GM20000 (cell line): ENCODE data around the gene DOC2A.
A peak's percentile ranks its signal among the peaks of the same experiment; 100 is the strongest.

Experiments
- DNase-seq: peaks from one replicate; pipeline ENCODE4 v3.0.0; 2012; ENCODE audit warnings: low spot score
- TF ChIP-seq, protein P1 (sequence below): IDR thresholded peaks from 2 replicates; pipeline ENCODE4 v1.5.1; 2012; ENCODE audit warnings: mild to moderate bottlenecking, control low read depth; ENCODE audit errors: extremely low read depth, missing control alignments

The DOC2A gene

DNA sequence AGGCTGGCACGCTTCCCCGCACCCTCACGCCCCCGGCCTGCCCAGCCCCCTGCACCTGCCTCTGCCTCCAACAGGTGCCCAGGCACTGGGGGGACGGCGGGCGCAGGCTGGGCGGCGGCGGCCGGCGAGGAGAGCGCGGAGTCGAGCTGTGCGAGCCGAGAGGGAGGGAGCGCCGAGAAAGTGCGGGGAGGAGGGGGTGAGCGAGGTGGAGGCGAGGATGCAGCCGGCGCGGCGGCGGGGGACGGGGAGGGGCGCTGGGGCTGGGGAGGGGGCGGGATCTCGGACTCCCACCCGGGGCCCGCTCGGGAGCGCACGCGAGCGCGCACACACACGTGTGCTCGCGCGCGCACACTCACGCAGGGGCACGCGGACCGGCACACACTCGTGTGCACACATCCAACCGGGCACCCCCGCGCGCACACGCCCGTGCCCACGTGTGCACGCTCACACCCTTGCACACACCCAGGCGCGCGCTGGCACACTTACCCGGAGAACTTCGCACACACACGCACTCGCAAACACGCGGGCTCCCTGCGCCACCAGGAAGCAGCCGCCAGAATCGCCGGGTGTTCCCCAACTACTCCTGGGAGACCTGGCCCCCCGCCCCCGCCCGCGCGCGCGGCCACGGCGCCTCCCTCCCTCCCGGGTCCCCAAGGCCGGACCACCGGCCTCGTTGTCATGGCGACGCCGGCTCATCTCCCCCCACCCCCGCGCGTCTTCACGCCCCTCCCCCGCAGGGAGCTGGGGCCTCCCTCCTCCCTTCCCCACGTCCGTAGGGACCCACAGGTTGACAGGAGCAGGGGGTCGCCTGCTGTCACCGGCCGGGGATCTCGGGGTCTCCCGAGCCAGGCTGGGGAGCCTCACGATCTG, at the start of gene DOC2A:
DOC2A (minus strand) TSS at position 184 of the 870 bp plus-strand sequence. CDS start 805 bp downstream, outside the sequence.
- DNase-seq = peak; percentile 68
- TF ChIP-seq, protein P1, sequence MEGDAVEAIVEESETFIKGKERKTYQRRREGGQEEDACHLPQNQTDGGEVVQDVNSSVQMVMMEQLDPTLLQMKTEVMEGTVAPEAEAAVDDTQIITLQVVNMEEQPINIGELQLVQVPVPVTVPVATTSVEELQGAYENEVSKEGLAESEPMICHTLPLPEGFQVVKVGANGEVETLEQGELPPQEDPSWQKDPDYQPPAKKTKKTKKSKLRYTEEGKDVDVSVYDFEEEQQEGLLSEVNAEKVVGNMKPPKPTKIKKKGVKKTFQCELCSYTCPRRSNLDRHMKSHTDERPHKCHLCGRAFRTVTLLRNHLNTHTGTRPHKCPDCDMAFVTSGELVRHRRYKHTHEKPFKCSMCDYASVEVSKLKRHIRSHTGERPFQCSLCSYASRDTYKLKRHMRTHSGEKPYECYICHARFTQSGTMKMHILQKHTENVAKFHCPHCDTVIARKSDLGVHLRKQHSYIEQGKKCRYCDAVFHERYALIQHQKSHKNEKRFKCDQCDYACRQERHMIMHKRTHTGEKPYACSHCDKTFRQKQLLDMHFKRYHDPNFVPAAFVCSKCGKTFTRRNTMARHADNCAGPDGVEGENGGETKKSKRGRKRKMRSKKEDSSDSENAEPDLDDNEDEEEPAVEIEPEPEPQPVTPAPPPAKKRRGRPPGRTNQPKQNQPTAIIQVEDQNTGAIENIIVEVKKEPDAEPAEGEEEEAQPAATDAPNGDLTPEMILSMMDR = no peak

GRCh38 chr16:30060346-30060745, 49.5 kb upstream of the DOC2A start:
- TF ChIP-seq, protein P1 = no peak
- DNase-seq = no peak

GRCh38 chr16:30054959-30055553, 44.2 kb upstream of the DOC2A start:
- TF ChIP-seq, protein P1 = peak; percentile 78
- peak; percentile 67 for DNase-seq

DNA sequence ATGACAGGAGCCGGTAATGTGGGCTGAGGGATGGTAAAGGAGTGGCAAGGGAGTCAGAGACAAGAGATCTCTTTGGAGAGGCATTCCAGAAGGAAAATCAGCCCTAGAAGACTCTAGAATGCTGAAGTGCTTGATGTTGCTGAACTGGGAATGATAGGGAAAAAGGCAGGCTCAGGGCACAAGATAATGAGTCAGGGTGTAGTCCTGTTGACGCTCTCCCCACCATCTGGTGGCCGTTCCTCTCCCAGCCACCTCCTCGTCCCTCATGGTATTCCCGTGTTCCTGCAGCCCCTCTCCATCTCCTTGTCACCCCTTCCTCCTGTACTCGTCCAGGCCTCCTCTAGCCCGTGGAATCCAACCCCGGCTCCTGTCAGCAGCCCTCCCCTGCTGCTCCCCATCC, 43.6 kb upstream of the DOC2A start:
- DNase-seq = no peak
- TF ChIP-seq, protein P1 = no peak

GRCh38 chr16:30053376-30054015, 42.7 kb upstream of the DOC2A start:
- DNase-seq = no peak
- TF ChIP-seq, protein P1 = no peak

DNA sequence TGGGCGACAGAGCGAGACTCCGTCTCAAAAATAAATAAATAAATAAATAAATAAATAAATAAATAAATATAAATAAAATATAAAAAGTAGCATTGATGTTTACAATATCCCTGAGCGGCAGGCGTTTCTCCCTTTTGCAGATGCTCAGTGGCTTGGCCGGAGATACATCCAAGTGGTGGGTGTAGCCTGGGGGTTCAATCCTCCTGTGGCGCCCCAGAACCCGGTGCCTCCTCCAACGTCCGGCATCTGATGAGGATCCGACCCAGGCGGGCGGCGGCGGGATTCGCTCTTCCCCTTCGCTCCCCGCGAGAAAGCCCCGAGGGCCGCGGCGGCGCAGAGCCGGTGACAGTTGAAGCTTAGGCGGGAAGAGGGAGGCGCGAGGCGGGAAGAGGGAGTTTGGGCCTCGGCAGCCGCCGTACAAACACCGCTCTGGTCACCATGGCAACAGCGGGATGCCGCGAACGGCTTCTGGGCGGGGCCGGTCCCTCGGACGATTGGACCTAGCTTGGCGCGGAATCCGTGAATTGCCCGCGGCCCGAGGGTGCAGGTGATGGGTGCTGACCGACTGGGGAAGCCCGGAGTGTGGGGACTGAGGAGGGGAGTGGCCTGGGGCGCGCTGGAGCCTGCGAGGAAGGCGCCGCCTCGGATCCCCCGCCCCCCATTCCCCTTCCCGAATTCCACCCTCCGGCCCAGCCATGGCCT, 42.0 kb upstream of the DOC2A start:
- TF ChIP-seq, protein P1 = no peak
- DNase-seq = peak; percentile 93
